HPDE6-E6E7 (cell line): ENCODE data around the gene CDK11B.
A peak's percentile ranks its signal among the peaks of the same experiment; 100 is the strongest.

ENCODE experiments used
- DNase-seq: peaks from one replicate; pipeline ENCODE4 v3.0.0; 2011; ENCODE audit warnings: missing footprints; ENCODE audit errors: extremely low spot score

The CDK11B gene

DNA sequence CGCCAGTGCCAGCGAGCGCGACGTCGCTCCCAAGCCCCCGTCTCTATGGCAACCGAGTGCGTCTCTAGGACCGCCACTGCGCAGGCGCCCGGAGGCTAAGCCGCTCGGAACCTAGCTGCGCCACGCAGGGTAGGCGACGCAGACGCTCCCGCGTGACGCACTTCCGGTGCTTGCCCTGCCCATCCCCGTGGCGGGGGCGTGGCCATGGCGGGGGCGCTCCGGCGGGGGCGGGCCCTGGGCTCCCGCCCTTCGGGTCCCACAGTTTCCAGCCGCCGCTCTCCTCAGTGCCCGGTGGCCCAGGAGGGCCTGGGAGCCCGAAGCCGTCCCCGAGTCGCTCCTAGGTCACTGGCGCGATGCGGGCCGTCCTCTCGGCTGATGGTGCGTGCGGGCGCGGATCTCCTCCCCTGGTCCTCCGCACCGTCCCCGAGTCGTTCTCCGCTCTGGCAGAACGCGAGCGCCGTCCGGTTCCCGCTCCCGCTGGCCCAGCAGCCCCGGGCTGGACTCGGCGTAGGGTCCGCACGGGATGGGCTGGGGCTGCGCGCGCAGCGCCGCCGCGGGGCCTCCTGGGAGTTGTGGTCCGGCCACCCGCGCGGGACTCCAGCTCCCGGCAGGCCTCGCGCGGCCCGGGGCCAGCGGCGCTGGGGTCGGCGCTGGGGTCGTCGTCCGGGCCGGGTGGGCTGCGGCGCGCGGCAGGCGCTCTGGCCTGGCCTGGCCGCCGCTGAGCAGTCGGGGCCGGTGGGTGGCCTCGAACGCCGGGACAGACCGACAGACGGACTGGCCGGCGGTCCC is 43.4 kb downstream of the CDK11B start, which contains the start of gene MIB2:
TSS of gene MIB2 (plus strand) at position 245 of the 789 bp plus-strand sequence. CDS start 7,953 bp downstream, outside the sequence.
- peak; percentile 96 for DNase-seq

GRCh38 chr1:1614954-1615255 is 43.9 kb downstream of the CDK11B start:
- DNase-seq, result no peak

DNA sequence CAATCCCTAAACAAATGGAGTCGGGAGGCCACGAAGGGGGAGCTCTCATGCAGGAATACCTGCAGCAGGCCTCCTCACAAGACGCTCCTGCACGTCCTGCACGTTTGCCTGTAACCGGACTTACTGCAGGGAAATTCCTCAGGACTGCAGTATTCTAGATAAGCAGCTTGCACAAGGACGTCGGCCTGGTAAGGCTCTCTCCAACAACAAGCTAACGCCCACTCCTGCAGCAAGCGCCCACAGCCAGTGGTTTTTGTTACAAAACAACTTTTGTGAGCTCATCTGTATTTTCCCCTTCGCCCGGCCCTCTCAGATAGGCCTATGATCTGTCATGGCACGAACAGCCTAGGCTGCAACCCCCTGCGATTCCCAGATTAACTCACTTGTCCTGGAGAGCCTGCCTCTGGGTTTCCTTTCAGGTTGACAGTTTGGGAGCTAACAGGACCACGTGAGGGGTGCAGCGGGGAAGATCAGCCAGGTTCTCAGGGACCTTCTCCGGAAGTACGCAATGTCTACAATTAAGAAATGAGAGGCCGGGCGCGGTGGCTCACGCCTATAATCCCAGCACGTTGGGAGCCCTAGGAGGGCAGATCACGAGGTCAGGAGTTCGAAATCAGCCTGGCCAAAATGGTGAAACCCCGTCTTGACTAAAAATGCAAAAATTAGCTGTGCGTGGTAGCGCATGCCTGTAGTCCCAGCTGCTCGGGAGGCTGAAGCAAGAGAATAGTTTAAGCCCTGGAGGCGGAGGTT is 44.4 kb downstream of the CDK11B start:
- no peak for DNase-seq

GRCh38 chr1:1613509-1614082 is 45.2 kb downstream of the CDK11B start:
- DNase-seq, result no peak

GRCh38 chr1:1612104-1612400 is 46.8 kb downstream of the CDK11B start:
- no peak for DNase-seq

DNA sequence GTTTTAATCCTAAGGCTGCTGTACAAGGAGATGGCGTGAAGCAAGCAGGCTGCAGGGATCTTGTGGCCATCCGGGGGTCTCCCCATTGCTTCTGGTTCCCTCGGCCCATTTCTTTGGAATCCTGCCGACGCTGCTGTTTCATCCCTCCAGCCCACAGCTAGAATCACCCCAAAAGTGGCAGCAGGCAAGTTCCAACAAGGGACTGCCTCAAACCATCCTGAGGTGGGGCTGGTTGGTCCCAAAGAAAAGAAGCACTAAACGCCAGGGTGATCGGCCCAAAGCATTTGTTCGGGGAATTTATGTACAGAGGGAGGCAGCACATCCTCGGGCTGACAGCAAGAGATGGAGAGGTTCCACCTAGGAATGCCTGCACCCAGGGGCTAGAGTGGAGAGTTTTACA is 48.0 kb downstream of the CDK11B start:
- no peak for DNase-seq

DNA sequence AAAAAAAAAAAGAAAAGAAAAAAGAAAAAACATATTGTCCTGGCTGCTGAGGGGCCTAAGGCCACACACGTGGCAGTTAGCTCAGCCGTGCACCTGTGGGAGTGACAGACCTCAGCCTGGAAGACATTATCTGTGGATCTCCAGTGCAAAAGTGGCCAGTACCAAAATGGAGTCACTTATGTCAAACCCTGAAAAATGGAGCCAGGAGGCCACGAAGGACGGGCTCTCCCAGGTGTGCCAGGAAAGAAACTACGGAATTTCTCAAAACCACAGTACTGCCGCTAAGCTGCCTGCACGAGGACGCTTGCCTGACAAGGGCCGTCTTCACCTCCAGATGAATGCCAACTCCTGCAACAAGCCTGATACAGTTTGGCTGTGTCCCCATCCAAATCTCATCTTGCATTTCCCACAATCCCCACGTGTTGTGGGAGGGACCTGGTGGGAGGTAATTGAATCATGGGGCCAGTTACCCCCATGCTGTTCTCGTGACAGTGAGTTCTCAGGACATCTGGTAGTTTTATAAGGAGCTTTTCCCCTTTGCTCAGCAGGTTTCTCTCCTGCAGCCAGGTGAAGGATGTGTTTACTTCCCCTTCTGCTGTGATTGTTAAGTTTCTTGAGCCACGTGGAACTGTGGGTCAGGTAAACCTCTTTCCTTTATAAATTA is 48.9 kb downstream of the CDK11B start:
- DNase-seq, result no peak

GRCh38 chr1:1606232-1606631 is 52.6 kb downstream of the CDK11B start:
- DNase-seq, result no peak

DNA sequence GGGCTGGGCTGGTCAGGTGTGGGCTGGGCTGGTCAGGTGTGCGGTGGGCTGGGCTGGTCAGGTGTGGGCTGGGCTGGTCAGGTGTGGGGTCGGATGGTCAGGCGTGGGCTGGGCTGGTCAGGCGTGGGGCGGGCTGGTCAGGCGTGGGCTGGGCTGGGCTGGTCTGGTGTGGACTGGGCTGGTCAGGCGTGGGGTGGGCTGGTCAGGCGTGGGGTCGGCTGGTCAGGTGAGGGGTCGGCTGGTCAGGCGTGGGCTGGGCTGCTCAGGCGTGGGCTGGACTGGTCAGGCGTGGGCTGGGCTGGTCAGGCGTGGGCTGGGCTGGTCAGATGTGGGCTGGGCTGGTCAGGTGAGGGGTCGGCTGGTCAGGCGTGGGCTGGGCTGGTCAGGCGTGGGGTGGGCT is 53.1 kb downstream of the CDK11B start:
- no peak for DNase-seq

DNA sequence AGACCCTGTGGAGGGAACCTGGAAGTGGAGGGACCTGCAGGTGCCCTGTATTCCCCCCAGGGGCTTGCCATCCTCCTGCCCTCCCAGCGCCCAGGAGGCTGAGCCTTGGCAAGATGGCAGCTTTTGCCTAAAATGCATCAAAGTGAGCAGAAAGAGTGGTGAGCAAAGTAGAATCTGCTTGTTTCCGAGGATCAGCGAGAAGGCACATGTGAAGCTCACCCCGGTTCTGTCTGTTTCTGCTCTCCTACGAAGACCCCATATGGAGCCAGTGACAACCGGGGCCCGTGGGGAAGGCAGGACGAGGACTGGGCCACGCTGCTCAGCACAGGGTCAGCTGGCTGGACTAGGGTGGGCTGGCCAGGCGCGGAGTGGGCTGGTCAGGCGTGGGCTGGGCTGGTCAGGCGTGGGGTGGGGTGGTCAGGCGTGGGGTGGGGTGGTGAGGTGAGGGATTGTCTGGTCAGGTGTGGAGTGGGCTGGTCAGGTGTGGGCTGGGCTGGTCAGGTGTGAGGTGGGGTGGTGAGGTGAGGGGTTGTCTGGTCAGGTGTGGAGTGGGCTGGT is 53.7 kb downstream of the CDK11B start:
- no peak for DNase-seq

- no peak for DNase-seq
Measured at GRCh38 chr1:1604374-1605033, 54.3 kb downstream of the CDK11B start.

GRCh38 chr1:1603671-1604373 is 55.0 kb downstream of the CDK11B start:
- DNase-seq, result no peak

GRCh38 chr1:1602968-1603506 is 55.8 kb downstream of the CDK11B start:
- DNase-seq, result no peak

DNA sequence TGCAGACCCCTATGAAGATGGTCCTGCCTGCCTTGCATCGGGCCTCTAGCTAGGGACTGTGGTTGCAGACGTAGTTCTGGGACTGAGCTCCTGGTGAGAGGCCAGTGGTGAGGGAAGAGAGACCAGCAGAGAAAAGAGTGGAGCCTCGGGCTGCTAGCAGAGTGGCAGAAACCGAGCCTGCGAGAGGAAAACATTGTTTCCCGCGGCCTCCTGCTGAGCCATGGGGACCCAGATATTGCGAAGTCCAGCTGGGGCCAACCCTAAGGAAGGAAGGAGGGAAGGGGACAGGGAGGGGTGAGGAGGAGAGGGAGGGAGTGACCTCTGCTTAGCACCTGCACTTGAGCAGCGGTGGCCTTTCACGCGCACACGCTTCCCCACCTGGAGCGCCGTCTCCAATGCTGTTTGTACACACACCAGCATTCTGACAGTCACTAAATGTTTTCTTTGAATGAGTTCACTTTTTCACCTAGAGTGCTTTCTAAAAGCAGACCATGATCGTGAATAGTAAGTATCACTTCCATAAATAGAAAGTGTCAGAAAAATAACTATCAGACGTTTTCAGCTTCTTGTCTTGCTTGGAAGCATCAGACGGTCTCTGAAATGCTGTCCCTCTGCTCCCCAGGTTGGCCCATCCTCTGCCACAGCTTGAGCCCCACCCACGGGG is 56.4 kb downstream of the CDK11B start:
- no peak for DNase-seq

- DNase-seq, result no peak
Measured at GRCh38 chr1:1601564-1602303, 57.1 kb downstream of the CDK11B start.

GRCh38 chr1:1600861-1601563 is 57.8 kb downstream of the CDK11B start:
- DNase-seq, result no peak

DNA sequence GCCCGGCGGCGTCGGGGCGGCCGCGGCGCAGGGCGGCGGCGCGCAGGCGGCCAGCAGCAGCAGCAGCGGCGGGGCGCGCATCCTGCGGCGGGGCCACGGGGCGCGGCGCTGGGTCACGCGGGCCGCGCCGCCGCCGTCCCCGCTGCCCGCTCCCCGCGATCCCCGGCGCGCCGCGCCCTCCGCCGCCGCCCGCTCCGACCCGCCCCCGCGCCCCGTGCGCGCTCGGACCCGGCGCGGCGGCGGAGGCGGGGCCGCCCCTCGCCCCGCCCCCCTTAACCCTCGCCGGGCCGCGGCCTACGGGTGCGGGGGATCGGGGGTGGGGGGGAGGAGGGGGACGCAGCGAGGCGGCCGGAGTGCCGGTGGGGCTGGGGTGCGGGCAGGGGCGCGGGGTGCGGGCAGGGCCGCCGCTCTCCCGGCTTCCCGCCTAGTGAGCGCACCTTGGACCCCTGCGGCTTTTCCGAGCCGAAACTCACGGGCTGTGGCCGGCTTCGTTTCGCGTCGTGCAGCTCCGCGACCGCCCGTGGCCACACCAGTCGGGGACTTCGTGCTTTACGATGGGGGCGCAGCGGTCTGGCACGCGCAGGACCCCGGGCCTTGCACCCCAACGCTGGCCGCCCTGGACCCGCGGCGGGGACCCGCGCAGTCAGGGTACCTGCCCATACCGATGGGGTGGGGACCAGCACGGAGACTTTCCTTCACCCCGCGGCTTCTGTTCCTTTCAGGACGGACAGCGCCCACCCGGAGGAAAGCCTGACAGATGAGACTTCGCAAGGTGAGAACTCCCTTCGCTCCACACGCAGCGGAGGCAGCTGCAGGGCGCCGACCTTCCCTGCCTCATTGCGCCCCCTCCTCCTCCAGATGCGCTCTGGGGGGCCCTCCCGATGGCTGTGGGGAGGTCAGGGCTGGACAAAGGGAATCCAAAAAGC is 58.6 kb downstream of the CDK11B start, which contains the start of gene FNDC10:
TSS of gene FNDC10 (minus strand) at position 201 of the 926 bp plus-strand sequence. CDS start at position 81, 120 bp downstream.
- DNase-seq, result no peak
